Neural crest cell (in vitro differentiated cells): ENCODE measurements around the gene USP6NL. TPM values are rescaled to one million over a fixed set of nuclear protein-coding genes. Genes with fewer than 3 reads are reported as not detected.

Experiments
- DNase-seq: peaks from one replicate; pipeline ENCODE4 v3.0.0; 2021; ENCODE audit warnings: low read depth, mixed read lengths, low spot score
- H3K27ac Mint-ChIP-seq: one replicate; pipeline ENCODE4 v1.8.0; 2021; ENCODE audit warnings: mild to moderate bottlenecking, mixed read lengths; ENCODE audit not compliant: unreplicated experiment
- H3K27me3 Mint-ChIP-seq: 2 replicates; pipeline ENCODE4 v1.8.0; 2021; ENCODE audit warnings: low read depth, mild to moderate bottlenecking, mixed read lengths
- H3K36me3 Mint-ChIP-seq: 2 replicates; pipeline ENCODE4 v1.8.0; 2021; ENCODE audit warnings: low read depth, mild to moderate bottlenecking, mixed read lengths
- H3K4me1 Mint-ChIP-seq: 2 replicates; pipeline ENCODE4 v1.8.0; 2021; ENCODE audit warnings: mixed read lengths
- H3K4me3 Mint-ChIP-seq: one replicate; pipeline ENCODE4 v1.8.0; 2021; ENCODE audit warnings: mild to moderate bottlenecking, mixed read lengths
- H3K9me3 Mint-ChIP-seq: 2 replicates; pipeline ENCODE4 v1.8.0; 2021; ENCODE audit warnings: mixed read lengths
- CTCF ChIP-seq: fragments of 200-600 bp; sonication (generic); conservative IDR thresholded peaks from 2 replicates; pipeline ENCODE4 v1.5.0; 2021; ENCODE audit warnings: antibody characterized with exemption, mild to moderate bottlenecking
- total RNA-seq: library from RNA; stranded (reverse); gene quantifications from 2 replicates; pipeline ENCODE4 v1.2.1, GENCODE V29; 2021

The USP6NL gene
- total RNA-seq, 1 donor from 2014 or later: 35.3 TPM

GRCh38 chr10:11597470-11597869, 14.0 kb downstream of the USP6NL start:
- H3K27ac Mint-ChIP-seq: no peak overlapping the region
- H3K4me1 Mint-ChIP-seq: peaks cover 25% of the 10 kb centered on the region
- H3K27me3 Mint-ChIP-seq: no peaks in the 10 kb centered on the region
- H3K36me3 Mint-ChIP-seq: peaks cover 5% of the 10 kb centered on the region
- no peaks in the 10 kb centered on the region for H3K9me3 Mint-ChIP-seq
- H3K4me3 Mint-ChIP-seq: no peak overlapping the region
- DNase-seq: no peak
- no peak for TF ChIP-seq CTCF

- no peak overlapping the region for H3K4me3 Mint-ChIP-seq
- H3K27ac Mint-ChIP-seq: peak overlapping the region; percentile 74
- no peak for TF ChIP-seq CTCF
- no peaks in the 10 kb centered on the region for H3K9me3 Mint-ChIP-seq
- H3K4me1 Mint-ChIP-seq: peaks cover 31% of the 10 kb centered on the region
- peaks cover 5% of the 10 kb centered on the region for H3K36me3 Mint-ChIP-seq
- no peak for DNase-seq
- no peaks in the 10 kb centered on the region for H3K27me3 Mint-ChIP-seq
Observed at GRCh38 chr10:11595395-11595692, 16.1 kb downstream of the USP6NL start.

- H3K27me3 Mint-ChIP-seq: no peaks in the 10 kb centered on the region
- no peak overlapping the region for H3K27ac Mint-ChIP-seq
- no peak for DNase-seq
- peaks cover 5% of the 10 kb centered on the region for H3K36me3 Mint-ChIP-seq
- no peak overlapping the region for H3K4me3 Mint-ChIP-seq
- no peaks in the 10 kb centered on the region for H3K9me3 Mint-ChIP-seq
- no peak for TF ChIP-seq CTCF
- peaks cover 32% of the 10 kb centered on the region for H3K4me1 Mint-ChIP-seq
Observed at GRCh38 chr10:11594589-11595394, 16.7 kb downstream of the USP6NL start.

GRCh38 chr10:11593612-11594011, 17.8 kb downstream of the USP6NL start:
- H3K27me3 Mint-ChIP-seq: no peaks in the 10 kb centered on the region
- peaks cover 5% of the 10 kb centered on the region for H3K36me3 Mint-ChIP-seq
- no peak overlapping the region for H3K4me3 Mint-ChIP-seq
- TF ChIP-seq CTCF: no peak
- DNase-seq: no peak
- H3K27ac Mint-ChIP-seq: no peak overlapping the region
- peaks cover 27% of the 10 kb centered on the region for H3K4me1 Mint-ChIP-seq
- no peaks in the 10 kb centered on the region for H3K9me3 Mint-ChIP-seq

GRCh38 chr10:11589738-11590137, 21.7 kb downstream of the USP6NL start:
- DNase-seq: no peak
- TF ChIP-seq CTCF: no peak
- no peaks in the 10 kb centered on the region for H3K9me3 Mint-ChIP-seq
- H3K4me1 Mint-ChIP-seq: peaks cover 11% of the 10 kb centered on the region
- no peak overlapping the region for H3K4me3 Mint-ChIP-seq
- no peaks in the 10 kb centered on the region for H3K27me3 Mint-ChIP-seq
- H3K27ac Mint-ChIP-seq: no peak overlapping the region
- peaks cover 12% of the 10 kb centered on the region for H3K36me3 Mint-ChIP-seq
